Measurements from ENCODE around the gene SPSB1.
A peak's percentile ranks its signal among the peaks of the same experiment; 100 is the strongest.

The SPSB1 gene

DNA sequence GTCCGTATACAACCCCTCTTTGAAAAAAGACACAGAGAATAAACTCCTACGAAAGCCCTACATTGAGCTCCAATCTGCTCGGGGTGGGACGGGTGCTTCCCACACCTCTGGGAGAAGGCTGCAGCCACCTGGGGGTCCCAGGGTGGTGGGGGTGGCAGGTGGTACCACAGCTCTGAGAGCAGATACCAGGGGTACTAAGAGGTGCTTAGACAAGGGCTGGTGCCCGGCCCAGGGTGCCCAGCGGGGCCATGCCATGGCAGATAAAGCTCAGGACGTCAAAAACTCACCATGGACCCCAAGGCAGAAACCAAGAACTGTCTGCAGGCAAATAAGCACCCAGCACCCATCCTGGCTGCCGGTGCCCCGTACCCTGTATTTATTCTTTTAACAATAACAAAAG lies 75.1 kb downstream of the SPSB1 start:
- no peak for TF ChIP-seq CTCF (conservative IDR thresholded peaks at IDR 0.05; ENCODE audit: control insufficient read depth, insufficient read depth, low read depth, low read length)
- no peak for DNase-seq (ENCODE audit: low read depth)
- no peak overlapping the region for H3K4me3 ChIP-seq (ENCODE audit: control insufficient read depth, low read depth, low read length)

- no peak for DNase-seq (ENCODE audit: low read depth)
- H3K4me3 ChIP-seq (ENCODE audit: control insufficient read depth, low read depth, low read length), result no peak overlapping the region
- TF ChIP-seq CTCF (conservative IDR thresholded peaks at IDR 0.05; ENCODE audit: control insufficient read depth, insufficient read depth, low read depth, low read length), result no peak
Measured at GRCh38 chr1:9368356-9368755, 75.7 kb downstream of the SPSB1 start.

- no peak for DNase-seq (ENCODE audit: low read depth)
- no peak for TF ChIP-seq CTCF (conservative IDR thresholded peaks at IDR 0.05; ENCODE audit: control insufficient read depth, insufficient read depth, low read depth, low read length)
- no peak overlapping the region for H3K4me3 ChIP-seq (ENCODE audit: control insufficient read depth, low read depth, low read length)
Measured at GRCh38 chr1:9369964-9370788, 77.5 kb downstream of the SPSB1 start.

GRCh38 chr1:9371391-9371935 lies 78.8 kb downstream of the SPSB1 start:
- peak; percentile 34 for DNase-seq (ENCODE audit: low read depth)
- no peak for TF ChIP-seq CTCF (conservative IDR thresholded peaks at IDR 0.05; ENCODE audit: control insufficient read depth, insufficient read depth, low read depth, low read length)
- H3K4me3 ChIP-seq (ENCODE audit: control insufficient read depth, low read depth, low read length), result no peak overlapping the region

DNA sequence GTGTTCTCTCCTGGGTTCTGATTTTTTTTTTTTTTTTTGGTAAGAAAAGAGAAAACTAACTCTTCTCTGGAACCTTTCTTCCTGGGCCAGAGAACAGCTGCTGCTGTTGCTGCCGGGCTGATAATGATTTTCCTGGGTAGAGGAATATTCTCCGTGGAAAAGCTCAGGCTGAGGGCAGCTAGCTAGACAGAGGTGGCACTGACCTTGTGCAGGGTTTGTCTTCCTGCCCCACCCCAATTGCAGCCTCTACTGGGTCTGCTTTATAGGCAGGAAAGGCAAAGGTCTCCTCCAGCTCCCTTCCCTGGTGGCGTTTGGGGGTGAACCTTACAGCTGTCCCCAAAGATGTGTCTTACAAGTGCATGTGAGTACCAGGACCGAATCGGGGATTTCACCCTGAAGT lies 79.3 kb downstream of the SPSB1 start:
- DNase-seq (ENCODE audit: low read depth), result no peak
- TF ChIP-seq CTCF (conservative IDR thresholded peaks at IDR 0.05; ENCODE audit: control insufficient read depth, insufficient read depth, low read depth, low read length), result no peak
- no peak overlapping the region for H3K4me3 ChIP-seq (ENCODE audit: control insufficient read depth, low read depth, low read length)

GRCh38 chr1:9373619-9374018 lies 80.9 kb downstream of the SPSB1 start:
- DNase-seq (ENCODE audit: low read depth), result no peak
- no peak for TF ChIP-seq CTCF (conservative IDR thresholded peaks at IDR 0.05; ENCODE audit: control insufficient read depth, insufficient read depth, low read depth, low read length)
- no peak overlapping the region for H3K4me3 ChIP-seq (ENCODE audit: control insufficient read depth, low read depth, low read length)

Measured in fibroblast of mammary gland (primary cell).